ENCODE measurements around the gene SLC26A1.

GRCh38 chr4:1041936-1042330 lies 48.7 kb upstream of the SLC26A1 start:
- no peak for TF ChIP-seq EZH2 (IDR thresholded peaks at IDR 0.05; ENCODE audit: borderline replicate concordance, low read length)
- no peak for TF ChIP-seq CTCF (IDR thresholded peaks at IDR 0.05; ENCODE audit: low read length)
